ENCODE measurements around the gene SGMS1.
"Not testable (repeated sequence)": the region's sequence is repeated elsewhere in the genome, so short reads cannot be mapped to it uniquely, and the experiment has no call there.

Gene SGMS1

GRCh38 chr10:50552771-50553535 is 70.8 kb downstream of the SGMS1 start:
- DNase-seq: no peak

- DNase-seq: no peak
These were observed 71.4 kb downstream of the SGMS1 start for GRCh38 chr10:50552308-50552707.

DNA sequence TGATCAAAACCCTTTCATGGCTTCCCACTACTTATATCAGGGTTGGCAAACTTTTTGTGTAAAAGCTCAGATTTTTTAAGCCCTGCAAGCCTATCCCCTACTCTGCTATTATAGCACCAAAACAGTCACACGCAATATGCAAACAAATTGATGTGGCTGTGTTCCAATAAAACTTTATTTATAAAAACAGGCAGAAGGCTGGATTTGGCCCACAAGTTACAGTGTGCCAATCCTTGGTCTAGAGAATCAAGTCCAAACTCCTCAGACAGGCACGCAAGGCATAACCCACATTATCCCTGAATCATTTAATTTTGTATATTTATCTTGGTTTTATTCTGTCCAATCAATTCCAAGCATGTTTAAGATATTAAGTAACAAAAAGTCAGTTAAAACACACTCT is 71.9 kb downstream of the SGMS1 start:
- DNase-seq: no peak

DNA sequence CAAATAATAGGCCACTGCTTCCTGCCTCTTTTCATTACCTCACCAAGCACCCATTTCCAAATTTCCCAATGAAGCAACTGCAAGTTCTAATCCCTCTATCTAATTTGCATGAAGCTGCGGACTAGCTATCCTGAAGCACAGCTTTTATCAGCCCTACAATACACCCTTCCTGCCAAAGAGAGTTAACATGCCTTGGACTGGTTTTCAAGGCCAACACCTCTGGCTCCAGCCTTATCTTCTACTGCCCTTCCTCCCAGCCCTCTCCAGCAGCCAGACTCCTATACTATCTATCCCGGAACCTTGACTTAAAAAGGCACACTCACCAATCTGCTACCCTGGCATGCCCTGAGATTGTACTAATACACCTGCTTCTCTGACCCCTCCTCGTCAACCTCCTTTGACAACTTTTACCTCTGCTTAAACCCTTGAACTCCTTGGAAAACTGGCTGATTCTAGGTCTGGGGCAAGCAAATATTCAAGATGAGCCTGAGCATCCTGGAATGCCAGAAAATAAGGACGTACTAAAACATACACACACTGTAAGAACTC is 73.4 kb downstream of the SGMS1 start:
- DNase-seq: no peak

GRCh38 chr10:50549186-50549585 is 74.6 kb downstream of the SGMS1 start:
- not testable (repeated sequence) for DNase-seq

DNA sequence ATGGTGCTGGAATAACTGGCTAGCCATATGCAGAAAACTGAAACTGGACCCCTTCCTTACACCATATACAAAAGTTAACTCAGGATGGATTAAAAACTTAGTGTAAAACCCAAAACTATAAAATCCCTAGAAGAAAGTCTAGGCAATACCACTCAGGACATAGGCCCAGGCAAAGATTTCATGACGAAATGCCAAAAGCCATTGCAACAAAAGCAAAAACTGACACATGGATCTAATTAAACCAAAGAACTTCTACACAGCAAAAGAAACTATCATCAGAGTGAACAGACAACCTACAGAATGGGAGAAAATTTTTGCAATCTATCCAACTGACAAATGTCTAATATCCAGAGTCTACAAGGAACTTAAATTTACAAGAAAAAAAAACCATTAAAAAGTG is 75.3 kb downstream of the SGMS1 start:
- not testable (repeated sequence) for DNase-seq

- not testable (repeated sequence) for DNase-seq
These were observed 77.5 kb downstream of the SGMS1 start for GRCh38 chr10:50546287-50546686.

GRCh38 chr10:50545846-50546245 is 77.9 kb downstream of the SGMS1 start:
- DNase-seq: no peak

- no peak for DNase-seq
These were observed 78.8 kb downstream of the SGMS1 start for GRCh38 chr10:50544857-50545429.

DNA sequence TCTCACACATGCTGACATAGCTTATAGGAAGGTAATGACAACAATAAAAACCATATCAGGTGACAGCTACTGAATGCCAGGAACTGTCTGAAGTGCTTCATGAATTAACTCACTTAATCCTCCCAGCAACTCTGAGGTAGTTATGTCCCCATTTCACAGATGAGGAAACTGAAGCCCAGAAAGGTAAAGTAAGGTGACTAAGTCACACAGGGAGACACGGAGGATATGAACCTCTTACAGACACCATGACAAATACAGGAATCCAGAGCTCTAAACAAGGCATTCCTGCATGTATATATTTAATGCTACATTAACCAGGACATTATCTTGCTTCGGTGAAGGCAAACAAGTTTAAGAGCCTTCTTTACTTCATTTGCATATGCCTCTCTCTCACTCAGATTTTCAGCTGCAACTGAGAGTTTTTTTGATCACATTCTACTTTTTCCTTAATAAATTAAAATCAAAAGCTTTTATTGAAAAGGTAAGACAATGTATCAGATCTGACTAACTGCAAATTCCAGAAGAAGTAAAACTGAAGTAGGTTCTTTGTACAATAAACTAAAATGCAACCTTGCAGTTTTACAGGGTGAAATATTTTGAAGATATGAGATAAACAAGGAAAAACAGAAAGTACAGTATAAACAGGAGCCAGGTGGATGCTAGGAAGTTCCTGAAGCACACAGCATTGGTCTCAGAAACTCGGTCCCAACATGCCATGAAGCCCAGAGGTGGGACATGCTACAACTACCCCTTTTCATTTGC is 79.5 kb downstream of the SGMS1 start:
- no peak for DNase-seq

DNA sequence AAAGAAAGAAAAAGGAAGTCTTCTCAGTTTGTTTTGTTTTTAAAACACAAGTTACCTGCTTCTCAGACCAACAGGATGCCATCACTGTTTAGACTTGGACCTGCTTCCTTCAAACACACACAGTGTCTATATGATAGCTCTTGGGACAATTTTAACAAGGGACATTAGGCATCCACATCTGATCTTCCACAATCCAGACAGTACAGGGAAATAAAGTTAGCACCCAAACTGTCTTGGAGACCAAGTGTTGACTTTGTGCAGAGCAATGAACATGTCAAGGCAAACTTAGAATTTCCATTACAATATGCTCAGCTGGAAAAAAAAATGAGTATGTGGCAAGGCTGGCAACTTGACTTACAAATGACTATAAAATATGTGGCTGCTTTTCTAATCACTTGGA is 80.9 kb downstream of the SGMS1 start:
- DNase-seq: no peak

DNA sequence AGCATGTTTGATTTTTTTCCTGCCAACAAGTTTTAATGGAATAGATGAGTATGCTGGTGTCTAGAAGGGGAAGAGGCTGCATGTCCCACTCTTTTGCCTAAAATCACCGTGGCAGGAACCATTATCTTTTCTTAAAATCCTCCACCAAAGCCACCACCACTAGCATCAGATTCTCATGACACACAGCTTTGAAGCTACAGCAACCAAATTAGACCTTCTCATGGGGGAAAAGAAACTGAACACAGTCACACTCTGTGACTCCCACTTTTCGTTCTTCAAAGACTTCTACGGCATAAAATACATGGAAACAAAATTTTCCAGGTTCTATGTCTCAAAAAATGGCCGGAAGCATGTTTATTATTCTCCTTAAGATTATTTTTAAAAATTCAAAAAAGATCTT is 81.8 kb downstream of the SGMS1 start:
- no peak for DNase-seq

DNA sequence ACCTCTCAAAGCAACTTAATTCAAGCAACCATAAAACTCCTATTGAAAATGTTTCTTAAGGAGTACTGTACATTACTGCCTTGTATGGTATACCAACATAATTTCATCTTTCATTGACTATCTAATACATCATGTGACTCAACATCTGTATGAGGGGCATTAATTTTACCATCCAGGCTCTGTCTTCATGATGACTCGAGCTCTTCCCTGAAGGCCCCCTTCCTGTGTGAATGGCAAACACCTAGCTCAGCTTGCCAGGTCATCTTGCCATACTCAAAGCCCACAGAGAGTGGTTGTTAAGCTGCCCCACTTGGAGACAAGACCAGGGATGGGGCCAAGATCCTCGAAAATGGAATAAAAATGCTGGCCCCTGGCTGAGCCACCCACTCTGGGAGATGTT is 82.4 kb downstream of the SGMS1 start:
- DNase-seq: no peak

DNA sequence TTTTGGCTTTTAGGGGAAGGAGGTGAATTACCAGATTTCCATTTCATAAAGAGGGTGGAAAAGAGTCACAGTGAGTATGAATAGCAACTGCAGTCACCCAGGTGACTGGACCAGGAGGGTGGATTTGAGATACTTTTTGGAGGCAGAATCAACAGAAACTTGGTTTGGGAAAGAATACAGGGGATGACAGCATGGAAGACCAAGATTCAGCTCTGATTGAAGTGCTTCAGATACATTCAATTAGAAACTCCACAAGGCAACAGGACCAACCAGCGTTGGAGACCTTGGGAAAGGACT is 83.0 kb downstream of the SGMS1 start:
- DNase-seq: no peak

GRCh38 chr10:50540069-50540825 is 83.5 kb downstream of the SGMS1 start:
- DNase-seq: no peak

DNA sequence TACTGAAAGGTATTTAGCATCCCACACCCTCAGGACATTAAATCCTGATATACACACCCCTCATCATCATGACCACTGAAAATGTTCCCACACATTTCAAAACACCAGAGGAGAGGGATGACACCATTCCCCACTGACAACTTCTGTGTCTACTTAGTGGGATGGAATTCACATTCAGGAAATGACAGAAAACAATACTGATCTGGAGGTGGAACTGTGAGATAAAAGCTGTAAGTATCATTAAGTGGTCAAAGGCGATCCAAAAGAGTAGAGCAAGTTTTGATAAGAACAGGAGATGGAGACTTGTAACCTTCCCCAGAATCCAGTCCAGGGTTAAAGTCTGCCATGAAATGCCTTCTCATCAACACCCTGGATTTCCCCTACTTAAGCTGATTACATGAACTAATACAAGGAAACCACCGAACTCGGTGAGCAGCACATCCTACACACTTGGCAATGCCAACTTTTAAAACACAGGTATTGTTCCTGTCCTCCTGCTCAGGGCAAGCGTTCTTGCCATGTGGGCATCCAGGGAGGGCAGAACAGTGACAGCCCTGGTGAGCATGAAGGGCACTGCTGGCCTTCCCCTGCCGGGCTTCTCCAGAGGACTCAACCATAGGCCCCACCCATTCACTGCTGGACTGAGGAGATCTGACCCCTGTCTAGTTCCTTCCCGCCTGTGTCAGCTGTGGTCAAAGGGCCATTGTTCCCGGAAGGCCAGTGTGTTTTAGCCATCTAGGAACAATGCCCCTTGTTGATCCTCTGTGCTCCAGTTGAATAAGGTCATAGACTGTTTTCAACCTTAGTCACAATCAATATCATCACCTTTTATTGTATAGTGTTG is 85.0 kb downstream of the SGMS1 start:
- no peak for DNase-seq

DNA sequence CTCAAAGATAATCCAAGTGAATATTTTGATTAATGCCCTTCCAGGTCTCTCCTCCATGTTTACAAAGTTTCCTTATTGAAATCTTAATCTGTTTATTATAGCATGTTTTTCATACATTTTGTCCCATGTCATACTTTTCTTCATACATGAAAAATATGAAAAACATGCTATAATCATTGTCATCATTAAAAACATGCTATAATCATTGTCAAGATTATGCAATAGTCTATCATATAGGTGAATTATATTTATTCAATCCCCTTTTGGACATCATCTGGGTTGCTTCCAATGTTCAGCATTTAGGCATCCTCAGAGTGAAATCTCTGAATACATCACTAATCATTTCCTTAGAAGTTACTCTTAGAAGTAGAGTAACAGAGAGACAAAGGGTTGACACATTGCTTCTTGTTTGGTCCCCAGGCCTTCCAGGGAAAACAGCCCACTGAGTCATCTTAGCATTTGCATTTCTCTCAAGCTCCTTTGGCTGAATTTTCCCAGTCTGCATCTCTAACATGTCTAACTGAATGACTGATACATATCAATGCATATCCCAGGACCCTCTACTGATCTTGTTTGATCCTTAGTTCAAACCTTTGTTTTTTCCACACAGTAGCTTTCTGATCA is 87.0 kb downstream of the SGMS1 start:
- no peak for DNase-seq

- DNase-seq: not testable (repeated sequence)
These were observed 88.9 kb downstream of the SGMS1 start for GRCh38 chr10:50534748-50535376.

DNA sequence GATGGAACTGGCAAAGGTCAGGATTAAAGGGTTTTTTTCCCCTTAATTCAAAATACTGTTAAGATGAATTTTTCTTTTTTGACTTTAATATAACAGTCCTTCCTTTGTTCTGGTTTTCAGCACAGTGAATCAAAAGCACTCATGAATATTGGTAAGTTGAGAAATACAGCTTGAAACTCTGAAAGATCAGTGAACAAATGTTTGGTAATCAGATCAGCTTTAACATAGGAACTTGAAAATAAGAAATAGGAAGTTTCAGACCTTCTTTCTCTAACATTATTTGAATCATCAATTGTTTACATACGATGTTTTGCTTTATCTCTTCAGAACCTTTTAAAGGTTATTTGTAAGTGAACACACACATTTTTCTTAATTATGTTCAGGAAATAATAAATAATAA is 90.5 kb downstream of the SGMS1 start:
- DNase-seq: no peak

DNA sequence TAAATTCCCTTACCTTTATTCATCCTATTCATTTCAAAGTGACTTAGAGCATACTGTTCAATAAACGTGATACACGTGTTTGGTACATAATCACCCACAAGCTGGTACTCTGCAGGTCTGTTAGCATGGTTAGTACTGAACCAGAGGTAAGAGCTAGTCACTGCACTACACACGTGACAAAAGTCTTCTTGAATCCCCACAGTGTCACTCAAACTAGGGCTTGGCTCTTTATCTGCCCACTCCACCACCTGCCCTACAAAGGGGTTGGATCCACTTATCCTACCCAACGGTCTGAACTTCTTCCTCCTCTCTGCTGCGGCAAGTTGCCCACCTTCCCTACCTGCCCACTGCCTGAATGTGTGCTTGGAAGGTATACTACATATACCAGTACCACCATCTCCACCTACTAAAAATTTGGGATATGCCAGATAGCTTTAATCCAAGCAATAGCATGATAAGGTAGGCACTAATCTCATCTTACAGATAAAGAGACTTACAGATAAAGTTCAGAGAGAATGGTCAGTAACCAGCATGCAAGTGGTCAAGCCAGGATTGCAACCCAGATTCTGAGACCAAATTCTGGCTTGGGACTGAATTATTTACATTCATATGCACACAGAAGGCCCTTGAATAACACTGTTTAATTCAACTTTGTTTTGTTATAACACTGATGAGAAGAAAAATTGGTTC is 92.2 kb downstream of the SGMS1 start:
- DNase-seq: no peak

GRCh38 chr10:50529660-50530059 is 94.1 kb downstream of the SGMS1 start:
- DNase-seq: no peak
